GM21528 (cell line): ENCODE data around the gene PPM1F.

Experiments used
- ATAC-seq: cut with Tn5 transposase; IDR thresholded peaks from one replicate; pipeline ENCODE4 v1.9.1; 2021; ENCODE audit warnings: mild to moderate bottlenecking, moderate library complexity; ENCODE audit not compliant: unreplicated experiment, low FRiP score

Gene PPM1F

DNA sequence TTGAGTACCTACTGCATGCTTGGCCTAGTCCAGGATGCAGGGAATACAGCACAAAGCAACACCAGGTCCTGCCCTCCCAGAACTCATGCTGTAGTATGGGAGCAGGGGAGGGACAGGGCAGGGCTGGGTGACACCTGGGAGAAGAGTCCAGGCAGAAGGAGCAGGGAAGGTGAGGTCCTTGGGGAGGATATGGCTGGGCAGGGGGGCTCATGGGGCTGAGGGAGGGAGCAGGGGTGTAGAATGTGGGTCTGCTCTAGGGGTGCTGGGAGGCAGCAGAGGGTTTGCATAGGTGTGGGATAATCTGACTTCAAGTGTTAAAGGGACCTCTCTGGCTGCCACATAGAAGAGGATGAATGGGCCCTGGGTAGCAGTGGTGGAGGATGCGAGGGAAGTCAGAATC, 25.2 kb upstream of the PPM1F start:
- no peak for ATAC-seq

DNA sequence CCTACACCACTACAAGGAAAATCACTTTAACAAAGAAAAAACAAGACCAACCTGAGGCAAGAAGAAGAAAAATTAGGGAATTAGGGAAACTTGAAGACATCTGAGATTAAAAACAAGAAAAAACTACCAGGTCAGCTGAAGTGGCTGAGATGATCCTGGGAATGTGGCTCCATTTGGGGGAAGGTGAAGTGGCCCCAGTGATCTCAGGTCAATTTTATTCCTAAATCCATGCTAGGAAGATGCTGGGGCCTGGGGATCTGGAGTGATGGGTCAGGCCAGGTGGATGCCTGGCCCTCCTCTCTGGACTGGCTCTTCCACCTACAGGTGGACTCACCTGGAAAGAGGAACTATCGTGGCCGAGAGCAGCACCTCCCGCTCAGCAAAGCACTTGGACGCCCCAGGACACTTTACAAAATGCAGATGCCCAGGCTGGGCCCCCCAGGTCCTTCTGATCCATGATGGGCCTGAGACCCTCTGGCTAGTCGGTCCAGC, 23.3 kb upstream of the PPM1F start:
- ATAC-seq: no peak

GRCh38 chr22:21975273-21975672, 22.6 kb upstream of the PPM1F start:
- ATAC-seq: no peak

DNA sequence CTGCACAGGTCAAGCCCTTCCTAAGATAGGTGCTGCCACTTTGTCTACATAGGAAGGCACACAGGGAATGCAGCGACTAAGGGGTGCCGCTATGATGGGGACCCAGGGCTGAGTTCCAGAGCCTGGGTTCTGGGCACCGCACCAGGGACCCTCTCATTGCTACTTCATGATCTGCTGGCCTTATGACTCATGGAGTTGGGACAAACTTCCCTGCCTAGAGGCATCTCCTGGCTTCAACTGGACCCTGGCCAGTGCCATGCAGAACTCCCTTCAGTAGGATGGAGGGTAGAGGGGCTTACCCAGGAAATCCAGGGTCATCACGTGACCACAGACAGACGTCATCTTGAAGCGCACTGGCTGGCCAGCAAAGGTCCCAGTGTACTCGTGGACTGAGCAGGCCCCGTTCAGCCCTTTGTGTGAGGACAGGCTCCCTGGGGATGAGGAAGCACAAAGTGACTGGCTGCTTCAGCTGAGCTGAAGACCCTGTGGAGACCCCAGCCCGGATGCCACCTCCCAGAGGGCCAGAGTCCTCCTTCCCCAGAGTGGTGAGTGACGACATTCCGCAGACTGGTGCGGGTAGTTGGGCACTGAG, 21.5 kb upstream of the PPM1F start:
- ATAC-seq: no peak

DNA sequence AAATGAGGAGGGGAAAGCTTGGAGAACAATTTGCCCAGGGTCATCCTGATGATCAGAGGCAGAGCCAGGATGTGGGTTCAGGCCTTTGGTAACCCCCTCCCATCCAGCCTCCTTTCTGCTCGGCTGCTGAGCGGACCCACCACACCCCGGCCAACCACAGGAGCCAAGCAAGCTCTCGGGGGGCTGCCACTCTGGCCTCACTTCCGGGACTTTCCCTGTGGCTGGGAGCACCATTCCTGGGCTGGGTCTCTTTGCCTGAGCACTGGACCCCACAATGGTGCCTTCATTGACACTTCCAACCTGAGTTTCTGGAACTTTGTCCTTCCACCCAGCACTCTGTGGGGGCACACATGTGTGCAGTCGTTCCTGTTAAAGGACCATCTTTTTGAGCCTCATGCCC, 20.2 kb upstream of the PPM1F start:
- no peak for ATAC-seq

GRCh38 chr22:21972293-21972779, 19.7 kb upstream of the PPM1F start:
- ATAC-seq: no peak

DNA sequence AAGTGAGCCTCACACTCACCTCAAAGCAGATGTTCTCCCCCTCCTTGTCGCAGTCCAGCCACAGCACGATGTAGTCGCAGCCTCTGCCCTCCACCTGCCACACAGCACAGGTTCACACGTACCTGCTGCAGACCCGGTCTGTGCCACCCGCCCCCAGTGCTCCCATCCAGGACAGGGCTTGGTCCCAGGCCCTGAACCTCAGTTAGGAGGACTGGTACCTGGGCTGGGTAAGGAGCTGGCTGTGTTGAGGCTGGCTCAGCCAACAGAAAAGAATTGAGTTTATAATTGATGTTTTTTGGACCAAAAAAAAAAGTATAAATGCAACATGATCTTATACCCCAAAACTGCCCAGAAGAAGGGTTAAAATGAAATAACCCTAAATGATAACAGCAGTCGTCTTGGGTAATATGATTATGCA, 19.2 kb upstream of the PPM1F start:
- ATAC-seq: no peak

- ATAC-seq: no peak
Observed at GRCh38 chr22:21970800-21971617, 18.4 kb upstream of the PPM1F start.

DNA sequence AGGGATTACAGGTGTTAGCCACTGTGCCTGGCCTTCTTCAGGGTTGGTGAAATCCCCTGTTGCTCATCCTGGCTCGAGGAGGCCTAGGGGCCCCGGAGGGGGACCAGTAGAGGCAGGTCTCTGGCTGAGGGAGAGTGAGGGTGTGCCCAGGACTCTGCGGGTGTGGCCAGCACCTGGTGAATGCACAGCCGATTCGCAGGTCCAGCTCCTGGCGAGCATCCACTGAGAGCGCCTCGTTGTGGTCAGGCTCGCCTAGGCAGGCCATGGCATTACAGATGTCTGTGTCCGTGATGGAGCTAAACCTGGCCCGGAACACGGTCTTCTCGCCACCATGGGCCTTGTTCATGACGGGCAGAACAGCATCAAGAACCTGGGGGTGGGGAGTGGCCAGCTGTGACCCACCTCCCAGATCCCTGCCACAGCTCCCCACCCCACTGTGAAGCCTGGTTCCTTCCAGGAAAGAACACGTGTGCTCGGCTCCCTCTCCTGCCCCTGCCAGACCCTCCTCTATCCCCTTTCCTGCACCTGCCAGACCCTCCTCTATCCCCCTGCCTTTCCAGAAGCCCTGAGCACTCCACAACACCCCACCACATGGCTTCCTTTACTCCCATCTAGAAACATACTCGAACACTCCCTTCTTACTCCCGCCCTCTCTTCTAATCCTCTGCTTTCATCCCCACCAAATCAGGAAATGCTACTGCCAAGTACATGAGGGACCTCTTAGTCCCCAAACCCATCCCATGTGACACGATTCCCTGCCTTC, 17.6 kb upstream of the PPM1F start:
- ATAC-seq: no peak

DNA sequence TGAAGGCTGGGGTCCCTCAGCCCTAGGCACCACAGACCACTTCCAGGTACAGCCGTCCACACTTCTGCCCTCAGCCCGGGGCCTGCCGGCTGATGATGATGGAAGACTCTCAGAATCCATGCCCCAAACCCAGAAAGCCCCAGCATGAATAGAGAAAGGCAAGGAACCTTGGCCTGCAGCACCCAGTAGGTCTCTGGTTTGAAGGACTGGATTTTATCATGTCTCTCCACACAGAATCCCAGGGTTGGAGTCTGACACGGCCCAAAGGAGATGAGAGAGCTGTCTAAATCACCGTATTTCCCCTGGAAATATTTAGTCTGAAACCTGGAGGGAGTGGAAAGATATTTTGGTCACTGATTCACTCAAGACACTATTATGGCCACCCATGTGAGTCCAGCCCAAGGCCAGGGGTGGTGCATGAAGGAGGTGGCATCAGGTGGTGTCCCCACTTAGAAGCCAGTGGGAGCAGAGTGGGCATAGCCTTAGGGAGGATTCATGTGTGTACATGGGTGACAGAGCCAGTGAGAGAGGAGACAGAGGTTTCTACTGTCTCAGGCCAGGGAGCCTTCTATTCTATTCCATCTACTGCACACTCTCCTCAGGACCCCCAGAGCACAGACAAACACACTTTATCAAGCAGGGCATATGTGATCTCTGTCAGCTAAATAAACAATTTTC, 15.9 kb upstream of the PPM1F start:
- no peak for ATAC-seq

DNA sequence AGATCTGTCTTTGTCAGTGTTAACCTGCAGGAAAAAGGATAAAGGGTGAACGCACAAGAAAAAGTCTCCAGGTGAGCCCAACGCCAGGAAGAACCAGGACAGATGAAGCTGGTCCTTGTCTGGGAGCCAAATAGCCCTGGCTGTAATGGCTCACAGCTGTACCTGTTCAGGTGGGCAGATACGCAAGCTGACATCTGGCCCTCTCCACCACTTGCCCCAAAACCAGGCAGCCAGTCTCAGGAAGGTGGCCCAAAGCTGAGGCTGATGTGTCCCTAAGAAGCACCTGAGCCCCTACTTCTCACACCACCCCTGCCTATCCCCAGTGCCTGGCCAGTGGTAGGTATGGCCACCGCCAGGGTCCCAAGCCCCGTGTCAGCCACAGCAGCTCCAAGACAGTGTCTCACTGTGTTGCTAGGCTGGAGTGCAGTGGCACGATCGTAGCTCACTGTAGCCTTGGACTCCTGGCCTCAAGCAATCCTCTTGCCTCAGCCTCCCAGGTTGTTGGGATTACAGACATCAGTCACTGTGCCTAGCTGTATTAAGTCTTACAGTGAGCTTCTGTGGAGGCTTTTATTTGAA, 15.1 kb upstream of the PPM1F start:
- ATAC-seq: no peak

- ATAC-seq: no peak
Observed at GRCh38 chr22:21966643-21967516, 14.2 kb upstream of the PPM1F start.

DNA sequence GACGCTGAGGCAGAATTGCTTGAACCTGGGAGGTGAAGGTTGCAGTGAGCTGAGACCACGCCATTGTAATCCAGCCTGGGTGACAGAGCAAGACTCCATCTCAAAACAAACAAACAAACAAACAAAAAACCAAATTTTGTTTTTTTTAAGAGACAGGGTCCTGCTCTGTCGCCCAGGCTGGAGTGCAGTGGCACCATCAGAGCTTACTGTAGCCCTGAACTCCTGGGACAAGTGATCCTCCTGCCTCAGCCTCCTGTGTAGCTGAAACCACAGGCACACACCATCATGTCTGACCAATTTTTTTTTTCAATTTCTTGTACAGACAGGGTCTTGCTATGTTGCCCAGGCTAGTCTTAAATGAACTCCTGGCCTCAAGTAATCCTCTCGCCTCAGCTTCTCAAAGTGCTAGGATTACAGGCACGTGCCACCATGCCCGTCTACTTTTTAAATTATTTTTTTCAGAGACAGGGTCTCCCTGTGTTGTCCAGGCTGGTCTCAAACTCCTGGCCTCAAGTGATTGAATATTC, 13.2 kb upstream of the PPM1F start:
- ATAC-seq: no peak

GRCh38 chr22:21964918-21965484, 12.4 kb upstream of the PPM1F start:
- no peak for ATAC-seq

GRCh38 chr22:21964234-21964633, 11.6 kb upstream of the PPM1F start:
- no peak for ATAC-seq

DNA sequence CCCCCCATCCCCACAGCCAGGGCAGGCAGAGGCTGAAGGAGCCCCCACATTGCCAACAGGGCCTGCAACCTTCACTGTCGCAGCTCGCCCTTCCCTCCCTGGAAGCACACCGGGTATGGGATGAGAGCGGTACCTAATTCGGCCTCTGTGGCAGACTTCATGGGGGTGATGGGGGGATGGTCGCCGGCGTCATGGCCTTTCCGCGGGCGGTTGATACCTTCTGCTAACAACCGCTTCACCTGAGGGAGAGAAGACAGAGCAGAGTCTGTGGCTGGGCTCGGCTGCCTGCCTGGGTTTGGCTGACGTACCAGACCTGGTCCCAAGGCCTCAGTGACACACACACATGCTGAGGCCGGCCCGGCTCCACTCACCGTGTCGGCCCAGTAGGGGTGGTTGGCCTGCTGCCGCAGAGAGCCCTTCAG, 11.2 kb upstream of the PPM1F start:
- ATAC-seq: no peak

DNA sequence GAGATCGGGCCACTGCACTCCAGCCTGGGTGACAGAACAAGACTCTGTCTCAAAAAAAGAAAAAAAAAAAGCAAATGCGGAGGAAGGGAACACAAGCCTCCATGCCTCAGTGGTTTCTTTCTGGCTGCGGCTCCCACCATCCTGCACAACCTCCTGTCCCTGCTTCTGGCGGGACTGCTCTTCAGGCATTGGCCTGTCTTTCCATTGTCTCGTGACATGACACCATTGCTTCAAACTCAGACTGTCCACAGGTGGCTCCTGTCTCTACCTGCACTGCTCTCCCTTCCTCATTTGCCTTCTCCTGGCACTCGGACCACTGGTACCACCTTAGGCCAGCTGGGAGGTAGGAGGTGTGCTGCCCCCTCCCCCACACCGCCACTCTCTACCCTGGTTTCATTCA, 10.6 kb upstream of the PPM1F start:
- no peak for ATAC-seq

DNA sequence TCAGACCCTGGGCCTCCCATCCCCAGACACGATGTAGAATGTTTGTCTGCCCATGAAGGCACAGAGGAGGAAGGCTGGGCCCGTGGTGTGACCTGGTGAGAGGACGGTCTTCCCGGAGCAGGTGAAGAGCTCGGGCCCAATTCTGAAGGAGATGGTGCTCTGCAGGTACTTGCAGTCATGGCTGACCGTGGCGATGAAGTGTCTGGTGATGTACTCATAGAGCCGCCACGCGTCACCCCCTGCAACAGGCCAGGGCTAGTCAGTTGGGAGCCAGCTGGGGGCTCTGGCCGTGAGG, 10.0 kb upstream of the PPM1F start:
- ATAC-seq: no peak
